ENCODE results near the gene CNTNAP5. TPM values are rescaled to one million over a fixed set of nuclear protein-coding genes. Genes with fewer than 3 reads are reported as not detected.

CNTNAP5 gene
- total RNA-seq, 1 donor from 2014 or later, result 22.0 TPM

DNA sequence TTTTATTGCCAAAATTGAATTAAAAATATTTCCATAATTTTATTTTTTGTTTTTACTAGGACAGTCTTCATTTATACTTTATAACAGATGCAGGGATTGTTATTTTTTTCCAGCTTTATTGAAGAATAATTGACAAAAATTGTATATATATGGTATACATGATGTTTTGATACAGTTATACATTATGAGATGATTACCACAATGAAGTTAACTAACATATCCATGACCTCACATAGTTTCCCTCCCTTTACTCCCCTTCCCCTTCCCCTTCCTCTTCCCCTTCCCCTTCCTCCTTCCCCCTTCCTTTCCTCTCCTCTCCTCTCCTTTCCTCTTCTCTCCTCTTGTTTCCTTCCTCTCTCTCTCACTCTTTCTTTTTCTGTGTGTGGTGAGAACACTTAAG, 700.1 kb downstream of the CNTNAP5 start:
- H3K4me1 Mint-ChIP-seq (ENCODE audit: low read depth, unreplicated experiment), result peaks cover 9% of the 10 kb centered on the region
- no peak overlapping the region for H3K27ac Mint-ChIP-seq (ENCODE audit: unreplicated experiment)
- no peak for DNase-seq
- H3K27me3 Mint-ChIP-seq (ENCODE audit: unreplicated experiment), result no peaks in the 10 kb centered on the region
- TF ChIP-seq, protein P1, sequence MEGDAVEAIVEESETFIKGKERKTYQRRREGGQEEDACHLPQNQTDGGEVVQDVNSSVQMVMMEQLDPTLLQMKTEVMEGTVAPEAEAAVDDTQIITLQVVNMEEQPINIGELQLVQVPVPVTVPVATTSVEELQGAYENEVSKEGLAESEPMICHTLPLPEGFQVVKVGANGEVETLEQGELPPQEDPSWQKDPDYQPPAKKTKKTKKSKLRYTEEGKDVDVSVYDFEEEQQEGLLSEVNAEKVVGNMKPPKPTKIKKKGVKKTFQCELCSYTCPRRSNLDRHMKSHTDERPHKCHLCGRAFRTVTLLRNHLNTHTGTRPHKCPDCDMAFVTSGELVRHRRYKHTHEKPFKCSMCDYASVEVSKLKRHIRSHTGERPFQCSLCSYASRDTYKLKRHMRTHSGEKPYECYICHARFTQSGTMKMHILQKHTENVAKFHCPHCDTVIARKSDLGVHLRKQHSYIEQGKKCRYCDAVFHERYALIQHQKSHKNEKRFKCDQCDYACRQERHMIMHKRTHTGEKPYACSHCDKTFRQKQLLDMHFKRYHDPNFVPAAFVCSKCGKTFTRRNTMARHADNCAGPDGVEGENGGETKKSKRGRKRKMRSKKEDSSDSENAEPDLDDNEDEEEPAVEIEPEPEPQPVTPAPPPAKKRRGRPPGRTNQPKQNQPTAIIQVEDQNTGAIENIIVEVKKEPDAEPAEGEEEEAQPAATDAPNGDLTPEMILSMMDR (IDR thresholded peaks at IDR 0.05; ENCODE audit: partially characterized antibody, unreplicated experiment), result no peak
- H3K4me3 Mint-ChIP-seq (ENCODE audit: unreplicated experiment), result no peak overlapping the region
- no peaks in the 10 kb centered on the region for H3K9me3 Mint-ChIP-seq (ENCODE audit: unreplicated experiment)
- no peaks in the 10 kb centered on the region for H3K36me3 Mint-ChIP-seq (ENCODE audit: unreplicated experiment)

DNA sequence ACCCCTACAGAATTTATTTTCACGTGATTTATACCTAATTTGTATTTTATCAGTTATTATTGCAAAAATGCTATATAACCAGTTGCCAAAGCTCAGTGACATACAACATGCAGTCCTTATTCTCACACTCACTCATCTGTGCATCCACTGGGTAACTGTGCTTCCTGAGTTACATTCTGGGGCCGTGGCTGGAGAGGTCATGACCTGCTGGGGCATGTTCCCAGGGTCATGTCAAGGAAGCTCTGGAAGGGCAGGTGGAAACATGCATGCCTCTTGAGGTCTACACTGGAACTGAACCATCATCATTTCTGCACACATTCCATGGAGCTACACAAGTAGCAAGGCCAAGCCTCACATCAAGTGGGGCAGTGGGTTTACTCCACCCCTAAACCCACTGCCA, 715.5 kb downstream of the CNTNAP5 start:
- peaks cover 8% of the 10 kb centered on the region for H3K4me1 Mint-ChIP-seq (ENCODE audit: low read depth, unreplicated experiment)
- TF ChIP-seq, protein P1 (IDR thresholded peaks at IDR 0.05; ENCODE audit: partially characterized antibody, unreplicated experiment), result peak; percentile 11
- H3K9me3 Mint-ChIP-seq (ENCODE audit: unreplicated experiment), result no peaks in the 10 kb centered on the region
- H3K36me3 Mint-ChIP-seq (ENCODE audit: unreplicated experiment), result no peaks in the 10 kb centered on the region
- H3K4me3 Mint-ChIP-seq (ENCODE audit: unreplicated experiment), result no peak overlapping the region
- no peaks in the 10 kb centered on the region for H3K27me3 Mint-ChIP-seq (ENCODE audit: unreplicated experiment)
- no peak for DNase-seq
- H3K27ac Mint-ChIP-seq (ENCODE audit: unreplicated experiment), result no peak overlapping the region

DNA sequence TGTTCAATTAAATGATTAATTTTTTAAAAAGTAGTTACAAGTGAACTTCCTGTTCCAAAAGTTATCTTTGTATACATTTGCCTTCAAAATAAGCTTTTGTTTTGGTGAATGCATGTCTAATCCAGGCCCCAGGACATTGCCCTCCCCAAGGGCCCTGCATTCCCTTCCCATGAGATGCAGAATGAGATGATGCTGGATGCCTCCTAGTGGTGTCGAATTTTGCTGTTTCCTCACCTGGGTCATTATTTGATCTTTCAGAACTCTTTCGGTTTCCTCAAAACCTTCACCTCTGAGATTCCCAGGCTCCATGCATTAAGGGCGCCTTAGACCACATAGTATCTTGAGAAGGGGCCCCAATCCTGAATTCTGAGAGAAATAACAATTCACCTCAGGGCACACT, 728.8 kb downstream of the CNTNAP5 start:
- Mint-ChIP-seq H3K27ac (ENCODE audit: unreplicated experiment) (no peak overlapping the region), H3K4me3 (ENCODE audit: unreplicated experiment) (no peak overlapping the region), H3K4me1 (ENCODE audit: low read depth, unreplicated experiment) (no peaks in the 10 kb centered on the region), H3K36me3 (ENCODE audit: unreplicated experiment) (no peaks in the 10 kb centered on the region), H3K9me3 (ENCODE audit: unreplicated experiment) (no peaks in the 10 kb centered on the region), H3K27me3 (ENCODE audit: unreplicated experiment) (peaks cover 1% of the 10 kb centered on the region)
- TF ChIP-seq, protein P1 (IDR thresholded peaks at IDR 0.05; ENCODE audit: partially characterized antibody, unreplicated experiment), result no peak
- no peak for DNase-seq

DNA sequence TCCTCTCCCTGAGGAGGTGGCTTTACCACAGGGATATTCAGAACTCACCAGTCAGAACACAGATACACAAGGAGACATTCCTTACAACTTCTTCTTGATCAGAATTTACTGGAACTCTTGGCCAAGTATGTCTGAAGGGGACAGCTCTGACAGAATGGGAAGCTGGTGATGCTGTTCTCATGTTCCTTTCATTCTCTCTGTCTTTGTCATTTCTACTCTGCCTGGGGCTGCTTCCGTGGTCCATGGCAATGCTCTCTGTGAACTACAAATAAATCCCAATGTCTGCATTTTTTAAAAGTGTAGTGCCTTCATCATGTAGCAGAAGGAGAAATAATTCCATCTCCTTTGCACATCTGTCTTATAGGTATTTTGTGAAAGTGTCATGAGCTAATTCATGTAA, 730.3 kb downstream of the CNTNAP5 start:
- H3K27ac Mint-ChIP-seq (ENCODE audit: unreplicated experiment), result no peak overlapping the region
- TF ChIP-seq, protein P1 (IDR thresholded peaks at IDR 0.05; ENCODE audit: partially characterized antibody, unreplicated experiment), result no peak
- no peaks in the 10 kb centered on the region for H3K4me1 Mint-ChIP-seq (ENCODE audit: low read depth, unreplicated experiment)
- H3K36me3 Mint-ChIP-seq (ENCODE audit: unreplicated experiment), result no peaks in the 10 kb centered on the region
- no peaks in the 10 kb centered on the region for H3K27me3 Mint-ChIP-seq (ENCODE audit: unreplicated experiment)
- no peak for DNase-seq
- H3K9me3 Mint-ChIP-seq (ENCODE audit: unreplicated experiment), result no peaks in the 10 kb centered on the region
- H3K4me3 Mint-ChIP-seq (ENCODE audit: unreplicated experiment), result no peak overlapping the region

DNA sequence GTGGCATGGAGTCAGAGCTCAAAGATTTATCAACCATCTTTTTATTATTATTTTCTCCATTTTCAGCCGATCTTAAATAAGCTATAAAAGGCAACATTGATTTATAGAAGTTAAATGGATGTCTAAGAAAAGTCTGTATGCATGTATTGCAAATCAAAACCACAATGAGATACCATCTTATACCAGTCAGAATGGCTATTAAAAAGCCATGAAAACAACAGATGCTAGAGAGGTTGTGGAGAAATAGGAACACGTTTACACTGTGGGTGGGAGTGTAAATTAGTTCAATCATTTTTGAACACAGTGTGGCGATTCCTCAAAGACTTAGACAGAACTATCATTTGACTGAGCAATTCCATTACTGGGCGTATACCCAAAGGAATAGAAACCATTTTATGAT, 731.0 kb downstream of the CNTNAP5 start:
- Mint-ChIP-seq H3K27ac (ENCODE audit: unreplicated experiment) (no peak overlapping the region), H3K36me3 (ENCODE audit: unreplicated experiment) (no peaks in the 10 kb centered on the region), H3K4me1 (ENCODE audit: low read depth, unreplicated experiment) (no peaks in the 10 kb centered on the region), H3K9me3 (ENCODE audit: unreplicated experiment) (no peaks in the 10 kb centered on the region), H3K4me3 (ENCODE audit: unreplicated experiment) (no peak overlapping the region), H3K27me3 (ENCODE audit: unreplicated experiment) (no peaks in the 10 kb centered on the region)
- TF ChIP-seq, protein P1 (IDR thresholded peaks at IDR 0.05; ENCODE audit: partially characterized antibody, unreplicated experiment), result no peak
- no peak for DNase-seq
